Trophoblast cell (in vitro differentiated cells and primary cell): ENCODE results near the gene ATF6.

Source experiments
- DNase-seq, 2 donors: peaks; one replicate each; pipeline ENCODE4 v3.0.0-alpha.2; 2016
- H2AFZ ChIP-seq: 2 replicates; pipeline ENCODE4 v1.6.1; 2013; ENCODE audit warnings: low read length, moderate library complexity, mild to moderate bottlenecking; ENCODE audit not compliant: insufficient read depth, poor library complexity
- H2AK5ac ChIP-seq: 2 replicates; pipeline ENCODE4 v1.6.1; 2013; ENCODE audit warnings: mild to moderate bottlenecking, low read length
- H2BK120ac ChIP-seq: 2 replicates; pipeline ENCODE4 v1.6.1; 2013; ENCODE audit warnings: low read length, mild to moderate bottlenecking, moderate library complexity; ENCODE audit not compliant: insufficient read depth, poor library complexity
- H2BK12ac ChIP-seq: 2 replicates; pipeline ENCODE4 v1.6.1; 2013; ENCODE audit warnings: mild to moderate bottlenecking, low read length, moderate library complexity
- H2BK5ac ChIP-seq: 2 replicates; pipeline ENCODE4 v1.6.1; 2013; ENCODE audit warnings: low read length, low read depth, moderate library complexity, mild to moderate bottlenecking; ENCODE audit not compliant: poor library complexity
- H3K14ac ChIP-seq: 2 replicates; pipeline ENCODE4 v1.6.1; 2013; ENCODE audit warnings: mild to moderate bottlenecking, low read length
- H3K18ac ChIP-seq: 2 replicates; pipeline ENCODE4 v1.6.1; 2013; ENCODE audit warnings: mild to moderate bottlenecking, low read length
- H3K23ac ChIP-seq: 2 replicates; pipeline ENCODE4 v1.6.1; 2013; ENCODE audit warnings: low read length
- H3K27ac ChIP-seq: 2 replicates; pipeline ENCODE4 v1.5.1; 2013; ENCODE audit warnings: low read depth, mild to moderate bottlenecking, inconsistent platforms, low read length, moderate library complexity
- H3K27me3 ChIP-seq: 2 replicates; pipeline ENCODE4 v1.6.1; 2013; ENCODE audit warnings: inconsistent platforms, mild to moderate bottlenecking, low read length, moderate library complexity; ENCODE audit not compliant: insufficient read depth
- H3K36me3 ChIP-seq, 2 experiments: 1 replicate in 1 of 2; 2 replicates in 1 of 2; pipeline ENCODE4 v1.6.1; 2013; ENCODE audit warnings: low read length in 2 of 2, mild to moderate bottlenecking in 2 of 2, moderate library complexity in 1 of 2; ENCODE audit not compliant: insufficient read depth in 2 of 2, control insufficient read depth in 1 of 2
- H3K4ac ChIP-seq: 2 replicates; pipeline ENCODE4 v1.6.1; 2013; ENCODE audit warnings: low read depth, mild to moderate bottlenecking, low read length, moderate library complexity
- H3K4me1 ChIP-seq, 2 experiments: 1 replicate in 1 of 2; 2 replicates in 1 of 2; pipeline ENCODE4 v1.6.1; 2013; ENCODE audit warnings: low read length in 2 of 2, mild to moderate bottlenecking in 2 of 2, moderate library complexity in 1 of 2; ENCODE audit not compliant: insufficient read depth in 2 of 2, control insufficient read depth in 1 of 2
- H3K4me2 ChIP-seq: 2 replicates; pipeline ENCODE4 v1.6.1; 2013; ENCODE audit warnings: inconsistent platforms, mild to moderate bottlenecking, low read length, moderate library complexity
- H3K4me3 ChIP-seq: 2 replicates; pipeline ENCODE4 v1.5.1; 2013; ENCODE audit warnings: mild to moderate bottlenecking, low read depth, low read length, inconsistent platforms
- H3K79me1 ChIP-seq: one replicate; pipeline ENCODE4 v1.6.1; 2013; ENCODE audit warnings: low read length
- H3K79me2 ChIP-seq: 2 replicates; pipeline ENCODE4 v1.6.1; 2013; ENCODE audit warnings: low read length, mild to moderate bottlenecking; ENCODE audit not compliant: control insufficient read depth, insufficient read depth, poor library complexity
- H3K9ac ChIP-seq: 2 replicates; pipeline ENCODE4 v1.6.1; 2013; ENCODE audit warnings: mild to moderate bottlenecking, low read length
- H3K9me3 ChIP-seq: 2 replicates; pipeline ENCODE4 v1.6.1; 2013; ENCODE audit warnings: low read depth, mild to moderate bottlenecking, control low read depth, inconsistent platforms, low read length; ENCODE audit not compliant: insufficient read depth
- H4K12ac ChIP-seq: 2 replicates; pipeline ENCODE4 v1.6.1; 2013; ENCODE audit warnings: low read depth, mild to moderate bottlenecking, low read length, moderate library complexity
- H4K8ac ChIP-seq: 2 replicates; pipeline ENCODE4 v1.6.1; 2013; ENCODE audit warnings: low read depth, mild to moderate bottlenecking, low read length, moderate library complexity
- H4K91ac ChIP-seq: one replicate; pipeline ENCODE4 v1.6.1; 2013; ENCODE audit warnings: low read depth, mild to moderate bottlenecking, low read length, moderate library complexity
- WGBS: extraction: QIAGEN DNeasy Blood & Tissue Kit; methylation state at CpG from one replicate; pipeline ENCODE4 v1.1.7; 2013; ENCODE audit warnings: missing lambda C conversion rate; ENCODE audit not compliant: insufficient read length, insufficient coverage; ENCODE audit errors: extremely low coverage; 5-methylcytosine and 5-hydroxymethylcytosine counted together

ATF6 gene

DNA sequence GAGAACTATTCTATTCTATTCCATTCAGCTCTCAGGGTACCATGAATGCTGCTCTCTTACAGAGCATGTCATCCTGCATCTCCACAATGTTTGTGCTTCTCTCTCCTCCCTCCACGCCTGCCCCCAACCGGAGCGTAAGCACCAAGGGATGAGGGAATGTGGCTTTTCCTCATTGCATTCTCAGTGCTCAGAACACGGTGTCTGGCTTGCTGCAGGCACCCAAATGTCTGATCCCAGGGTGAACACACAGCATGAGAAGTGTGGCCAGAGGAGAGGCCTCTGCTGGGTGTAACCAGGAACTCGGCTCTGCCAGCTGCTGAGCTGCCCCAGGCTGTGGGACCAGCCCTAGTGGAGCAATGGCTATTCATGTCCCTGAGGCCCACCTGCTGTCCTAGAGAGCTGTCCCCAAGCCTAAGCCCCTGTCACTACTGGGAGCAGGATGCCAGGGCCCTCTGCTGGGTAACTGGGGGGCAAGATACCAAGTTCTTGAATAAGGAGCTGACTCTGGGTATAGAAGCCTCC is 219.2 kb downstream of the ATF6 start:
- WGBS = no CpG with 5 or more reads among the region's 5 CpGs
- H4K12ac ChIP-seq = no peak overlapping the region

DNA sequence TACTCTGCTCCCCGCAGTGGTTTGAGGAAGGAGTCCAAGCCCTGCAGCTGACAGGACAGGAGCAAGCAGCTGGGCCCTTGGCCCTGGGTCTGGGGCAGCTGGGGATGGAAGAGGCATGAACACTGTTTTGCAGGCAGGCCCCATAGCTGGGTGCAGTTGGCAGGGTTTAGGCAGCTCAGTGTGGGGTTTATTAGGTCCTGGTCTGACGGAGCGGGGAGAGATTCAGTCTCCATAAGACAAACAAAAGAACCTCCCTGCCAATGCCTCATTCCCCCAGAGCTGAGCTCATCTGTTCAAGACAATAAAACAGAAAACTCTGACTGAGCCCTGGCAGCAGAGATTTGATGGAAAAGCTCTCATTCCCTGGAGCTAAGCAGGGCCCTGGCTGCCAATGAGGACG is 220.2 kb downstream of the ATF6 start:
- H4K12ac ChIP-seq = no peak overlapping the region
- peaks cover 5% of the 10 kb centered on the region for H3K9me3 ChIP-seq
- H3K9ac ChIP-seq = no peak overlapping the region
- no CpG with 5 or more reads among the region's 4 CpGs for WGBS
- H4K91ac ChIP-seq = no peak overlapping the region
- no peaks in the 10 kb centered on the region for H3K79me2 ChIP-seq
- no peak overlapping the region for H3K4ac ChIP-seq
- DNase-seq = no peak
- H2BK12ac ChIP-seq = no peak overlapping the region
- H3K79me1 ChIP-seq = no peaks in the 10 kb centered on the region
- no peak overlapping the region for H3K4me2 ChIP-seq
- H3K27ac ChIP-seq = no peak overlapping the region
- no peak overlapping the region for H3K4me3 ChIP-seq
- no peak overlapping the region for H3K23ac ChIP-seq
- no peaks in the 10 kb centered on the region for H3K27me3 ChIP-seq
- H2BK120ac ChIP-seq = no peak overlapping the region
- no peak overlapping the region for H2BK5ac ChIP-seq
- no peak overlapping the region for H3K18ac ChIP-seq
- H3K36me3 ChIP-seq = no peaks in the 10 kb centered on the region
- no peak overlapping the region for H4K8ac ChIP-seq
- no peaks in the 10 kb centered on the region for H3K4me1 ChIP-seq
- H2AK5ac ChIP-seq = no peak overlapping the region
- H3K14ac ChIP-seq = no peak overlapping the region
- H2AFZ ChIP-seq = no peak overlapping the region

More for the DNA sequence above, 219.2 kb downstream of the ATF6 start:
- Histone ChIP-seq H2BK120ac (no peak overlapping the region), H2AK5ac (no peak overlapping the region), H3K27me3 (no peaks in the 10 kb centered on the region), H2BK5ac (no peak overlapping the region), H4K8ac (no peak overlapping the region), H4K91ac (no peak overlapping the region), H3K9ac (no peak overlapping the region), H3K18ac (no peak overlapping the region), H3K79me1 (no peaks in the 10 kb centered on the region), H3K79me2 (no peaks in the 10 kb centered on the region), H3K36me3 (no peaks in the 10 kb centered on the region), H3K9me3 (peaks cover 5% of the 10 kb centered on the region), H2BK12ac (no peak overlapping the region), H3K23ac (no peak overlapping the region), H3K14ac (no peak overlapping the region), H3K4me1 (no peaks in the 10 kb centered on the region), H3K27ac (no peak overlapping the region), H3K4me2 (no peak overlapping the region), H2AFZ (no peak overlapping the region), H3K4ac (no peak overlapping the region), H3K4me3 (no peak overlapping the region)
- peak; percentile 52 to 79 for DNase-seq

DNA sequence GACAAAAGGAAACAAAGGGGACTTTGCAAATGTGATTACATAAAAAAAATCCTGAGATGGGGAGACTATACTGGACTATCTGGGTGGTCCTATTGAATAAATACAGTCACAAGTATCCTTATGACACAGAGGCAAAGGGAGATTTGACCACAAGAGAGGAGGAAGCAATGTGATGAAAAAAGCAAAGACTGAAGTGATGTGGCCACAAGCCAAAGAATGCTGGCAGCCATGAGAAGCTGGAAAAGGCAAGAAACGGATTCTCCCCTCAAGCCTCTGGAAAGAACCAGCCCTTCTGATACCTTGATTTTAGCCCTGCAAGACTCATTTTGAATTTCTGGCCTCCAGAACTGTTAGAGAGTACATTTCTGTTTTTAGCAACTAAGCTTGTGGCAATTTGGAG is 221.2 kb downstream of the ATF6 start:
- no peak overlapping the region for H3K4me3 ChIP-seq
- no peak overlapping the region for H4K91ac ChIP-seq
- no peak overlapping the region for H2AFZ ChIP-seq
- no peak overlapping the region for H3K14ac ChIP-seq
- H2BK5ac ChIP-seq = no peak overlapping the region
- no peak overlapping the region for H3K27ac ChIP-seq
- H3K4me1 ChIP-seq = no peaks in the 10 kb centered on the region
- H4K8ac ChIP-seq = no peak overlapping the region
- no peak overlapping the region for H4K12ac ChIP-seq
- WGBS = no CpG with 5 or more reads among the region's 1 CpG
- no peak overlapping the region for H2BK12ac ChIP-seq
- no peak overlapping the region for H3K4ac ChIP-seq
- no peaks in the 10 kb centered on the region for H3K79me2 ChIP-seq
- no peak overlapping the region for H3K4me2 ChIP-seq
- no peak overlapping the region for H3K18ac ChIP-seq
- H3K36me3 ChIP-seq = no peaks in the 10 kb centered on the region
- DNase-seq = no peak
- H2AK5ac ChIP-seq = no peak overlapping the region
- H3K23ac ChIP-seq = no peak overlapping the region
- H3K79me1 ChIP-seq = no peaks in the 10 kb centered on the region
- no peak overlapping the region for H3K9ac ChIP-seq
- no peak overlapping the region for H2BK120ac ChIP-seq
- peaks cover 5% of the 10 kb centered on the region for H3K9me3 ChIP-seq
- no peaks in the 10 kb centered on the region for H3K27me3 ChIP-seq

DNA sequence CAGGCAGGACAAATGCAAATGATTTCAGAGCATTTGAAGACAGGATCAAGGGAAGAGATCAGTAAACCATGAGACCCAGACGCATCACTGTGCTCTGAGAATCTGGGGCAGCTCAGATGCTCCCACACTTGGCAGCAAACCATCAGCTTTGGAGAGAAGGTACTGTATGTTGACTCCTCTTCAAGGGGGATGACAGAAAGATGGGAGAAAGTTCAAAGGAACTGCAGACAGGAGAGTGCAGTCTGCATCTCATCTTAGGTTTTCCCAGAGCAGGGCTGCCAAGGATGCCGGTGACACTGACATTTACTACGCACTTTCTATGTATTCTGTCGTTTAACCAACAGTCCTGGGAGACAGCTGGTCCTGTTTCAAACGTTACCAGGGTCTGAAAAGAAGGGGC is 221.8 kb downstream of the ATF6 start:
- no peaks in the 10 kb centered on the region for H3K27me3 ChIP-seq
- H2AFZ ChIP-seq = no peak overlapping the region
- no peak overlapping the region for H2AK5ac ChIP-seq
- peaks cover 5% of the 10 kb centered on the region for H3K9me3 ChIP-seq
- no peak overlapping the region for H3K4me3 ChIP-seq
- H2BK12ac ChIP-seq = no peak overlapping the region
- no peak overlapping the region for H3K9ac ChIP-seq
- no peak overlapping the region for H3K23ac ChIP-seq
- no peak overlapping the region for H4K12ac ChIP-seq
- no peak overlapping the region for H3K14ac ChIP-seq
- no peak overlapping the region for H2BK120ac ChIP-seq
- no peak overlapping the region for H3K4me2 ChIP-seq
- no peak overlapping the region for H3K27ac ChIP-seq
- no peak overlapping the region for H3K18ac ChIP-seq
- WGBS = no CpG with 5 or more reads among the region's 5 CpGs
- H3K36me3 ChIP-seq = no peaks in the 10 kb centered on the region
- H3K79me1 ChIP-seq = no peaks in the 10 kb centered on the region
- H4K91ac ChIP-seq = no peak overlapping the region
- H3K4ac ChIP-seq = no peak overlapping the region
- no peaks in the 10 kb centered on the region for H3K79me2 ChIP-seq
- H3K4me1 ChIP-seq = no peaks in the 10 kb centered on the region
- no peak for DNase-seq
- no peak overlapping the region for H4K8ac ChIP-seq
- H2BK5ac ChIP-seq = no peak overlapping the region
